HepG2 (cell line): ENCODE results near the gene EDEM3. TPM values are rescaled to one million over a fixed set of nuclear protein-coding genes. Genes with fewer than 3 reads are reported as not detected.

Experiments
- ATAC-seq: fragments of 200-7000 bp; cut with Tn5 transposase; 3 replicates; pipeline ENCODE4 v1.9.1; 2020; ENCODE audit warnings: mild to moderate bottlenecking, moderate library complexity
- BruUV-seq: library from RNA; stranded (reverse); fragments of 400-500 nt; replicated peaks from 2 replicates; lab custom pipeline; 2021; lab: Mats Ljungman, UMichigan
- CTCF ChIA-PET: fragments of 300-600 bp; formaldehyde crosslinking; extraction: SDS; loops from one replicate; lab custom pipeline; 2021; ENCODE audit warnings: low total read pairs, inconsistent platforms, low intra/inter-chr PET ratio; lab: Yijun Ruan, JAX
- POLR2A ChIA-PET: fragments of 350-600 bp; sonication (Branson Sonifier 250); formaldehyde crosslinking; loops from one replicate; lab custom pipeline; 2020; ENCODE audit warnings: antibody characterized with exemption, inconsistent platforms; lab: Yijun Ruan, JAX
- DNase-seq: peaks from one replicate; pipeline ENCODE4 v3.0.0-alpha.2; 2015; ENCODE audit warnings: low spot score
- FAIRE-seq: peaks from 3 replicates; lab custom pipeline; 2011; peaks lifted over from hg19 to GRCh38; lab: Jason Lieb, UNC
- H2AFZ ChIP-seq: one replicate; pipeline ENCODE4 v1.6.1; 2011; ENCODE audit warnings: low read length, inconsistent platforms
- H3K27ac ChIP-seq: fragments of 300-600 bp; 3 replicates; pipeline ENCODE4 v1.8.0; 2011; ENCODE audit warnings: mixed run types, mild to moderate bottlenecking, mixed read lengths, low read length, inconsistent platforms; ENCODE audit not compliant: insufficient read depth; ENCODE audit errors: extremely low read length
- H3K27me3 ChIP-seq, 2 experiments: fragments of 200-600 bp in 1 of 2; 2 replicates in 1 of 2; 3 replicates in 1 of 2; pipeline versions ENCODE4 v1.6.0 to v1.8.0; 2011; ENCODE audit warnings: low read length in 2 of 2, mild to moderate bottlenecking in 2 of 2, moderate library complexity in 2 of 2, inconsistent platforms in 1 of 2; ENCODE audit not compliant: insufficient read depth in 2 of 2, control insufficient read depth in 1 of 2
- H3K36me3 ChIP-seq, 2 experiments: fragments of 200-600 bp in 1 of 2; replicated peaks in 1 of 2; 2 replicates in 1 of 2; 3 replicates in 1 of 2; pipeline versions ENCODE4 v1.5.1 to v1.8.0; 2011; ENCODE audit warnings: low read length in 2 of 2, inconsistent platforms in 1 of 2; ENCODE audit not compliant: insufficient read depth in 2 of 2, control insufficient read depth in 1 of 2
- H3K4me1 ChIP-seq: 2 replicates; pipeline ENCODE4 v1.5.1; 2012; ENCODE audit warnings: low read length, inconsistent platforms; ENCODE audit not compliant: insufficient read depth
- H3K4me2 ChIP-seq: 2 replicates; pipeline ENCODE4 v1.6.0; 2011; ENCODE audit warnings: low read depth, low read length, inconsistent platforms
- H3K4me3 ChIP-seq, 3 experiments: fragments of 200-600 bp in 1 of 3; sonication (generic), shearing (Covaris generic) in 1 of 3; replicated peaks in 1 of 3; 2 replicates each; pipeline ENCODE4 v1.5.1; 2011 to 2016; ENCODE audit warnings: low read length in 3 of 3, inconsistent platforms in 2 of 3, low read depth in 2 of 3, mild to moderate bottlenecking in 2 of 3, control low read depth in 1 of 3, mixed read lengths in 1 of 3; ENCODE audit not compliant: insufficient read depth in 1 of 3
- H3K79me2 ChIP-seq: one replicate; pipeline ENCODE4 v1.6.1; 2011; ENCODE audit warnings: low read length, inconsistent platforms; ENCODE audit not compliant: insufficient read depth
- H3K9ac ChIP-seq: 2 replicates; pipeline ENCODE4 v1.6.0; 2011; ENCODE audit warnings: mild to moderate bottlenecking, low read depth, low read length, inconsistent platforms; ENCODE audit not compliant: insufficient read depth
- H3K9me3 ChIP-seq: 2 replicates; pipeline ENCODE4 v1.5.1; 2012; ENCODE audit warnings: mild to moderate bottlenecking, low read length
- H4K20me1 ChIP-seq: 2 replicates; pipeline ENCODE4 v1.6.0; 2011; ENCODE audit warnings: inconsistent platforms, mild to moderate bottlenecking, low read length, moderate library complexity; ENCODE audit not compliant: insufficient read depth
- ARNT ChIP-seq: fragments of 450-650 bp; IDR thresholded peaks from 2 replicates; pipeline ENCODE4 v1.6.1; 2017
- E2F1 ChIP-seq: sonication (generic); formaldehyde crosslinking; IDR thresholded peaks from 2 replicates; pipeline ENCODE4 v1.5.0; 2020; ENCODE audit warnings: missing genetic modification reagents
- ERF ChIP-seq: IDR thresholded peaks from 2 replicates; pipeline ENCODE4 v1.6.1; 2018; ENCODE audit warnings: missing biosample characterization, missing genetic modification reagents
- ESRRA ChIP-seq: sonication (generic); formaldehyde crosslinking; IDR thresholded peaks from 2 replicates; pipeline ENCODE4 v1.5.1; 2020; ENCODE audit warnings: mild to moderate bottlenecking, low read depth, missing genetic modification reagents
- PHF20 ChIP-seq: sonication (generic); formaldehyde crosslinking; IDR thresholded peaks from 2 replicates; pipeline ENCODE4 v1.5.0; 2020; ENCODE audit warnings: mild to moderate bottlenecking, missing genetic modification reagents
- SMAD1 ChIP-seq: sonication (generic); formaldehyde crosslinking; IDR thresholded peaks from 2 replicates; pipeline ENCODE4 v1.4.0; 2020; ENCODE audit warnings: missing genetic modification reagents, low read depth, mild to moderate bottlenecking, borderline replicate concordance
- ZFP37 ChIP-seq: sonication (generic); formaldehyde crosslinking; IDR thresholded peaks from 2 replicates; pipeline ENCODE4 v1.4.0; 2020; ENCODE audit warnings: missing genetic modification reagents, borderline replicate concordance
- ZFYVE20 ChIP-seq: sonication (generic); formaldehyde crosslinking; IDR thresholded peaks from 2 replicates; pipeline ENCODE4 v1.8.0; 2023; ENCODE audit warnings: low read depth, mild to moderate bottlenecking, moderate library complexity, missing genetic modification reagents, borderline replicate concordance
- ZNF280B ChIP-seq: sonication (generic); formaldehyde crosslinking; IDR thresholded peaks from 2 replicates; pipeline ENCODE4 v1.5.0; 2020; ENCODE audit warnings: missing genetic modification reagents, mild to moderate bottlenecking, borderline replicate concordance
- ZNF567 ChIP-seq: sonication (generic); formaldehyde crosslinking; IDR thresholded peaks from 2 replicates; pipeline ENCODE4 v1.8.1; 2023; ENCODE audit warnings: mild to moderate bottlenecking, missing genetic modification reagents, borderline replicate concordance
- ZNF691 ChIP-seq: sonication (generic); formaldehyde crosslinking; IDR thresholded peaks from 2 replicates; pipeline ENCODE4 v1.4.0; 2020; ENCODE audit warnings: missing genetic modification reagents, low read depth, mild to moderate bottlenecking, borderline replicate concordance
- ZNF75D ChIP-seq: sonication (generic); formaldehyde crosslinking; IDR thresholded peaks from 2 replicates; pipeline ENCODE4 v1.8.1; 2023; ENCODE audit warnings: missing genetic modification reagents, mild to moderate bottlenecking, borderline replicate concordance
- WGBS: methylation state at CpG from one replicate; pipeline ENCODE4 v1.1.6; 2017; ENCODE audit warnings: low lambda C conversion rate; 5-methylcytosine and 5-hydroxymethylcytosine counted together
- in situ Hi-C: cut with HindIII; loops from 2 replicates; pipeline ENCODE4 v1.10.0; 2017; ENCODE audit warnings: low pct_unique_long_range_greater_than_20kb; ENCODE audit not compliant: extremely low pct_ligation_motif_present
- intact Hi-C: fragments of 100-400 bp; cut with micrococcal nuclease; formaldehyde crosslinking; loops from one replicate; pipeline ENCODE4 v1.10.0; 2022; ENCODE audit not compliant: unreplicated experiment
- polyA plus RNA-seq, 8 experiments: library from polyadenylated mRNA; depleted of rRNA in 3 of 8; stranded (reverse) in 7 of 8; unstranded in 1 of 8; fragments of >200 nt; fragmentation: Illumina TruSeq in 4 of 8; extraction: Trizol in 4 of 8; gene quantifications; 2 replicates each; pipeline versions ENCODE4 v1.2.1 to v1.2.3, GENCODE V29; 2011 to 2016; ENCODE audit warnings: low read depth in 4 of 8, missing spikeins in 1 of 8, mixed read lengths in 1 of 8; ENCODE audit not compliant: insufficient read depth in 1 of 8
- total RNA-seq, 5 experiments: library from RNA; depleted of rRNA; stranded (reverse); fragments of >200 nt; fragmentation: Illumina TruSeq; extraction: Trizol; gene quantifications; 2 replicates each; pipeline ENCODE4 v1.2.3, GENCODE V29; 2016; ENCODE audit warnings: low read depth in 1 of 5
- TF ChIP-seq, protein P1 (sequence below): sonication (generic); formaldehyde crosslinking; IDR thresholded peaks from 2 replicates; pipeline ENCODE4 v1.5.1; 2020; ENCODE audit warnings: mild to moderate bottlenecking, missing genetic modification reagents, moderate library complexity
- TF ChIP-seq, protein P2 (sequence below): sonication (generic); formaldehyde crosslinking; IDR thresholded peaks from 2 replicates; pipeline ENCODE4 v1.9.0; 2021; ENCODE audit warnings: missing genetic modification reagents, borderline replicate concordance

EDEM3 gene
- total and polyA plus RNA-seq, 2 of the 13 experiments (the other 11 are each of a cell fraction or from before 2014, with no cell fraction given) = 13.1 to 18.2 TPM

DNA sequence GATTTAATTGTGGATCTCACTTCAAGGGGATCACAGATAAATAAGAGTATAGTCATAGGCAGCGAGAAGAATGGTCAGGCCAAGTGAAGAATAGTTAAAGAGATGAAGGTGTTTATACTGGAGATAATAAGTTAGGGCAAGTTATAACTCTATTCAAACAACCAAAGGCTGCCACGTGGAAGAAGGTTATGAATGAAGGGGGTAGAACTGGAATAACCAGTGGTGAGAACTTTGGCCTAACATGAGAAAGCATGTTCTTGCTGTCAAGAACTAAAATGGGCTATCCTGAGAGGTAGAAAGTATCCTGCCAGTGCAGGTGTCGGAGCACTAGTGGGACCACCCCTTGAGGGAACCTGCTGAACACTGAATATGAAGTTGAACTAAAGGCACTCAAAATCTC is 49.6 kb upstream of the EDEM3 start (continued):
- TF ChIP-seq ZNF691 (CRISPR knock-in tag) = no peak
- TF ChIP-seq ZNF280B (CRISPR knock-in tag) = no peak
- TF ChIP-seq, protein P1, sequence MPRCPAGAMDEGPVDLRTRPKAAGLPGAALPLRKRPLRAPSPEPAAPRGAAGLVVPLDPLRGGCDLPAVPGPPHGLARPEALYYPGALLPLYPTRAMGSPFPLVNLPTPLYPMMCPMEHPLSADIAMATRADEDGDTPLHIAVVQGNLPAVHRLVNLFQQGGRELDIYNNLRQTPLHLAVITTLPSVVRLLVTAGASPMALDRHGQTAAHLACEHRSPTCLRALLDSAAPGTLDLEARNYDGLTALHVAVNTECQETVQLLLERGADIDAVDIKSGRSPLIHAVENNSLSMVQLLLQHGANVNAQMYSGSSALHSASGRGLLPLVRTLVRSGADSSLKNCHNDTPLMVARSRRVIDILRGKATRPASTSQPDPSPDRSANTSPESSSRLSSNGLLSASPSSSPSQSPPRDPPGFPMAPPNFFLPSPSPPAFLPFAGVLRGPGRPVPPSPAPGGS (CRISPR knock-in tag) = no peak
- no peak for TF ChIP-seq ZFYVE20 (CRISPR knock-in tag)
- TF ChIP-seq ZFP37 = no peak

GRCh38 chr1:184803180-184803492 is 48.5 kb upstream of the EDEM3 start:
- no TSS peak for BruUV-seq
- H3K4me2 ChIP-seq = no peak overlapping the region
- DNase-seq (no peak), ATAC-seq (no peak), FAIRE-seq (no peak)
- CTCF ChIA-PET = no interaction called here
- H3K4me1 ChIP-seq = peaks cover 9% of the 10 kb centered on the region
- in situ Hi-C loops (loop anchor here (25.0 kb wide), 1 partner anchor 884 kb away; no protein-coding TSS in a partner anchor), intact Hi-C loops (no loop called here)
- no peak overlapping the region for H2AFZ ChIP-seq
- H3K9ac ChIP-seq = no peak overlapping the region
- no peak overlapping the region for H3K27ac ChIP-seq
- no peaks in the 10 kb centered on the region for H3K36me3 ChIP-seq
- no peaks in the 10 kb centered on the region for H4K20me1 ChIP-seq
- H3K9me3 ChIP-seq = no peaks in the 10 kb centered on the region
- no peak overlapping the region for H3K4me3 ChIP-seq
- no peaks in the 10 kb centered on the region for H3K79me2 ChIP-seq
- POLR2A ChIA-PET = no interaction called here
- WGBS = 0% methylated on average over 1 of the region's 1 CpG
- H3K27me3 ChIP-seq = no peaks in the 10 kb centered on the region
- TF ChIP-seq ARNT (no peak), ZNF567 (CRISPR knock-in tag) (no peak), E2F1 (CRISPR knock-in tag) (no peak), PHF20 (CRISPR knock-in tag) (no peak), SMAD1 (CRISPR knock-in tag) (no peak), ESRRA (CRISPR knock-in tag) (no peak), ZNF75D (no peak), ERF (CRISPR knock-in tag) (no peak)
- TF ChIP-seq, protein P2, sequence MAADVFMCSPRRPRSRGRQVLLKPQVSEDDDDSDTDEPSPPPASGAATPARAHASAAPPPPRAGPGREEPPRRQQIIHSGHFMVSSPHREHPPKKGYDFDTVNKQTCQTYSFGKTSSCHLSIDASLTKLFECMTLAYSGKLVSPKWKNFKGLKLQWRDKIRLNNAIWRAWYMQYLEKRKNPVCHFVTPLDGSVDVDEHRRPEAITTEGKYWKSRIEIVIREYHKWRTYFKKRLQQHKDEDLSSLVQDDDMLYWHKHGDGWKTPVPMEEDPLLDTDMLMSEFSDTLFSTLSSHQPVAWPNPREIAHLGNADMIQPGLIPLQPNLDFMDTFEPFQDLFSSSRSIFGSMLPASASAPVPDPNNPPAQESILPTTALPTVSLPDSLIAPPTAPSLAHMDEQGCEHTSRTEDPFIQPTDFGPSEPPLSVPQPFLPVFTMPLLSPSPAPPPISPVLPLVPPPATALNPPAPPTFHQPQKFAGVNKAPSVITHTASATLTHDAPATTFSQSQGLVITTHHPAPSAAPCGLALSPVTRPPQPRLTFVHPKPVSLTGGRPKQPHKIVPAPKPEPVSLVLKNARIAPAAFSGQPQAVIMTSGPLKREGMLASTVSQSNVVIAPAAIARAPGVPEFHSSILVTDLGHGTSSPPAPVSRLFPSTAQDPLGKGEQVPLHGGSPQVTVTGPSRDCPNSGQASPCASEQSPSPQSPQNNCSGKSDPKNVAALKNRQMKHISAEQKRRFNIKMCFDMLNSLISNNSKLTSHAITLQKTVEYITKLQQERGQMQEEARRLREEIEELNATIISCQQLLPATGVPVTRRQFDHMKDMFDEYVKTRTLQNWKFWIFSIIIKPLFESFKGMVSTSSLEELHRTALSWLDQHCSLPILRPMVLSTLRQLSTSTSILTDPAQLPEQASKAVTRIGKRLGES (CRISPR knock-in tag) = no peak
